SU-DHL-6 (cell line): Measurements from ENCODE around the gene PBX1.

Experiments used
- H2AFZ ChIP-seq: fragments of 200-600 bp; sonication (generic); 2 replicates; pipeline ENCODE4 v1.6.1; 2014; ENCODE audit warnings: low read depth, mild to moderate bottlenecking, moderate library complexity, mixed read lengths, antibody characterized with exemption, low read length; ENCODE audit not compliant: severe bottlenecking
- H3F3A ChIP-seq: fragments of 200-600 bp; shearing (Covaris generic); 2 replicates; pipeline ENCODE4 v1.6.0; 2016; ENCODE audit warnings: antibody characterized with exemption, mild to moderate bottlenecking; ENCODE audit not compliant: insufficient read depth
- H3K27ac ChIP-seq: fragments of 200-600 bp; sonication (generic); 2 replicates; pipeline ENCODE4 v1.5.1; 2016; ENCODE audit warnings: low read depth, mild to moderate bottlenecking, low read length, moderate library complexity, mixed read lengths
- H3K27me3 ChIP-seq: fragments of 200-600 bp; sonication (generic), shearing (Covaris generic); 2 replicates; pipeline ENCODE4 v1.6.0; 2014; ENCODE audit warnings: mild to moderate bottlenecking, low read length
- H3K36me3 ChIP-seq: fragments of 200-600 bp; sonication (generic); 2 replicates; pipeline ENCODE4 v1.6.1; 2014; ENCODE audit warnings: mild to moderate bottlenecking, low read length, mixed read lengths
- H3K4me2 ChIP-seq: fragments of 300-600, 200-600 bp; shearing (Covaris generic), sonication (generic); 2 replicates; pipeline ENCODE4 v1.6.0; 2014; ENCODE audit warnings: low read length, low read depth, mild to moderate bottlenecking; ENCODE audit not compliant: poor library complexity, severe bottlenecking
- H3K4me3 ChIP-seq: fragments of 200-600 bp; sonication (generic); 2 replicates; pipeline ENCODE4 v1.5.1; 2014; ENCODE audit warnings: antibody characterized with exemption, low read length, mild to moderate bottlenecking, mixed read lengths; ENCODE audit not compliant: insufficient read depth, poor library complexity, severe bottlenecking
- H3K79me2 ChIP-seq: fragments of 200-600 bp; sonication (generic); 2 replicates; pipeline ENCODE4 v1.6.1; 2014; ENCODE audit warnings: mild to moderate bottlenecking, low read length, moderate library complexity; ENCODE audit not compliant: insufficient read depth
- H3K9ac ChIP-seq: fragments of 200-600 bp; sonication (generic); 2 replicates; pipeline ENCODE4 v1.7.0; 2014; ENCODE audit warnings: mild to moderate bottlenecking, low read length
- H3K9me2 ChIP-seq: fragments of 200-600 bp; sonication (generic); replicated peaks from 2 replicates; pipeline ENCODE4 v1.6.1; 2014; ENCODE audit warnings: low read length; ENCODE audit not compliant: insufficient read depth
- H3K9me3 ChIP-seq: fragments of 200-600 bp; sonication (generic); 2 replicates; pipeline ENCODE4 v1.6.1; 2014; ENCODE audit warnings: low read length, mixed read lengths; ENCODE audit not compliant: insufficient read depth
- H4K20me1 ChIP-seq: fragments of 200-600 bp; sonication (generic); 2 replicates; pipeline ENCODE4 v1.6.1; 2014; ENCODE audit warnings: low read depth, mild to moderate bottlenecking, antibody characterized with exemption, low read length, moderate library complexity, mixed read lengths
- CTCF ChIP-seq: fragments of 200-600 bp; sonication (generic); IDR thresholded peaks from one replicate; pipeline ENCODE4 v1.5.1; 2017; ENCODE audit warnings: antibody characterized with exemption, mild to moderate bottlenecking, low read length, moderate library complexity; ENCODE audit not compliant: insufficient read depth, poor library complexity, severe bottlenecking
- EZH2phosphoT487 ChIP-seq: fragments of 200-600 bp; sonication (generic), shearing (Covaris generic); conservative IDR thresholded peaks from 2 replicates; pipeline ENCODE4 v1.6.1; 2018; ENCODE audit warnings: mild to moderate bottlenecking, antibody characterized with exemption, low read length, moderate library complexity, mixed read lengths

Gene PBX1

GRCh38 chr1:164855716-164856329 is 296.8 kb downstream of the PBX1 start:
- Histone ChIP-seq H3K9me3 (no peaks in the 10 kb centered on the region), H3K27me3 (no peaks in the 10 kb centered on the region), H3K9ac (no peak overlapping the region), H3K36me3 (no peaks in the 10 kb centered on the region), H3K79me2 (no peaks in the 10 kb centered on the region), H4K20me1 (no peaks in the 10 kb centered on the region), H3K27ac (no peak overlapping the region), H3K9me2 (no peaks in the 10 kb centered on the region), H3F3A (no peaks in the 10 kb centered on the region), H3K4me3 (no peak overlapping the region), H3K4me2 (no peak overlapping the region), H2AFZ (no peak overlapping the region)
- TF ChIP-seq EZH2phosphoT487 (no peak), CTCF (no peak)

GRCh38 chr1:164856381-164856780 is 297.4 kb downstream of the PBX1 start:
- Histone ChIP-seq H3K4me3 (no peak overlapping the region), H3K4me2 (no peak overlapping the region), H3K9me2 (no peaks in the 10 kb centered on the region), H3K9me3 (no peaks in the 10 kb centered on the region), H3K36me3 (no peaks in the 10 kb centered on the region), H3K79me2 (no peaks in the 10 kb centered on the region), H3K27ac (no peak overlapping the region), H3K27me3 (no peaks in the 10 kb centered on the region), H3K9ac (no peak overlapping the region), H3F3A (no peaks in the 10 kb centered on the region), H4K20me1 (no peaks in the 10 kb centered on the region), H2AFZ (no peak overlapping the region)
- TF ChIP-seq CTCF (no peak), EZH2phosphoT487 (no peak)

- H3K9me2 ChIP-seq, result no peaks in the 10 kb centered on the region
- no peak overlapping the region for H2AFZ ChIP-seq
- H4K20me1 ChIP-seq, result no peaks in the 10 kb centered on the region
- no peaks in the 10 kb centered on the region for H3F3A ChIP-seq
- no peak overlapping the region for H3K27ac ChIP-seq
- H3K79me2 ChIP-seq, result no peaks in the 10 kb centered on the region
- no peaks in the 10 kb centered on the region for H3K27me3 ChIP-seq
- no peak overlapping the region for H3K9ac ChIP-seq
- H3K36me3 ChIP-seq, result no peaks in the 10 kb centered on the region
- H3K4me2 ChIP-seq, result no peak overlapping the region
- TF ChIP-seq EZH2phosphoT487 (no peak), CTCF (no peak)
- H3K9me3 ChIP-seq, result no peaks in the 10 kb centered on the region
- no peak overlapping the region for H3K4me3 ChIP-seq
These were observed 298.5 kb downstream of the PBX1 start for GRCh38 chr1:164857439-164857838.
